WTC11 (cell line): ENCODE measurements around the gene LRRC8C. TPM values are rescaled to one million over a fixed set of nuclear protein-coding genes. Genes with fewer than 3 reads are reported as not detected.

Source experiments
- ATAC-seq: fragments of 200-7000 bp; cut with Tn5 transposase; 2 replicates; pipeline ENCODE4 v1.10.0; 2021; ENCODE audit warnings: mild to moderate bottlenecking, moderate library complexity
- CTCF ChIA-PET: fragments of 300-600 bp; sonication (Branson Sonifier 250); formaldehyde crosslinking; loops from one replicate; lab custom pipeline; 2021; ENCODE audit warnings: antibody characterized with exemption; lab: Charles Lee
- POLR2A ChIA-PET: fragments of 350-600 bp; sonication (Branson Sonifier 250); formaldehyde crosslinking; loops from one replicate; lab custom pipeline; 2021; ENCODE audit warnings: antibody characterized with exemption; lab: Charles Lee
- DNase-seq: peaks from one replicate; pipeline ENCODE4 v3.0.0; 2021; ENCODE audit warnings: low spot score
- H3K27ac Mint-ChIP-seq: 2 replicates; pipeline ENCODE4 v1.8.0; 2021; ENCODE audit warnings: mixed read lengths
- H3K27me3 Mint-ChIP-seq: 2 replicates; pipeline ENCODE4 v1.8.0; 2021; ENCODE audit warnings: low read depth, mild to moderate bottlenecking, moderate library complexity, mixed read lengths
- H3K36me3 Mint-ChIP-seq: 2 replicates; pipeline ENCODE4 v1.8.0; 2021; ENCODE audit warnings: mixed read lengths
- H3K4me1 Mint-ChIP-seq: 2 replicates; pipeline ENCODE4 v1.8.0; 2022; ENCODE audit warnings: mixed read lengths
- H3K4me3 Mint-ChIP-seq: 2 replicates; pipeline ENCODE4 v1.8.0; 2021; ENCODE audit warnings: mild to moderate bottlenecking, moderate library complexity, mixed read lengths
- H3K9me3 Mint-ChIP-seq: 2 replicates; pipeline ENCODE4 v1.8.0; 2021; ENCODE audit warnings: mixed read lengths
- CREB1 ChIP-seq: sonication (generic); formaldehyde crosslinking; IDR thresholded peaks from 2 replicates; pipeline ENCODE4 v1.8.0; 2023; ENCODE audit warnings: mild to moderate bottlenecking, missing genetic modification reagents
- ELF4 ChIP-seq: sonication (generic); formaldehyde crosslinking; IDR thresholded peaks from 2 replicates; pipeline ENCODE4 v1.8.1; 2022; ENCODE audit warnings: low read depth, mild to moderate bottlenecking, moderate library complexity, missing genetic modification reagents
- EMX1 ChIP-seq: fragments of 250-450 bp; sonication (Bioruptor Pico); IDR thresholded peaks from 2 replicates; pipeline ENCODE4 v1.8.0; 2021; ENCODE audit warnings: mild to moderate bottlenecking
- ESRRA ChIP-seq: sonication (generic); formaldehyde crosslinking; IDR thresholded peaks from 2 replicates; pipeline ENCODE4 v1.8.1; 2022; ENCODE audit warnings: mild to moderate bottlenecking, missing genetic modification reagents, borderline replicate concordance
- FOXJ3 ChIP-seq: sonication (generic); formaldehyde crosslinking; IDR thresholded peaks from 2 replicates; pipeline ENCODE4 v1.9.0; 2021; ENCODE audit warnings: missing genetic modification reagents, mild to moderate bottlenecking, borderline replicate concordance
- HMGA2 ChIP-seq: fragments of 250-450 bp; sonication (Bioruptor Pico); IDR thresholded peaks from 2 replicates; pipeline ENCODE4 v1.4.0; 2021; ENCODE audit warnings: mild to moderate bottlenecking, moderate library complexity
- IRF2 ChIP-seq: sonication (generic); formaldehyde crosslinking; IDR thresholded peaks from 2 replicates; pipeline ENCODE4 v1.8.0; 2022; ENCODE audit warnings: low read depth, missing genetic modification reagents, borderline replicate concordance
- JAZF1 ChIP-seq: fragments of 250-450 bp; sonication (Bioruptor Pico); IDR thresholded peaks from 2 replicates; pipeline ENCODE4 v1.9.0; 2021; ENCODE audit warnings: moderate library complexity, mild to moderate bottlenecking, inconsistent platforms
- NFYB ChIP-seq: sonication (generic); formaldehyde crosslinking; conservative IDR thresholded peaks from 2 replicates; pipeline ENCODE4 v1.8.0; 2022; ENCODE audit warnings: low read depth, missing genetic modification reagents
- PRRX2 ChIP-seq: fragments of 250-450 bp; sonication (Bioruptor Pico); IDR thresholded peaks from 2 replicates; pipeline ENCODE4 v1.8.0; 2021; ENCODE audit warnings: mild to moderate bottlenecking
- TCF7 ChIP-seq: sonication (generic); formaldehyde crosslinking; IDR thresholded peaks from 2 replicates; pipeline ENCODE4 v1.8.0; 2022; ENCODE audit warnings: mild to moderate bottlenecking, low read depth, missing genetic modification reagents, moderate library complexity
- ZBTB21 ChIP-seq: sonication (generic); formaldehyde crosslinking; IDR thresholded peaks from 2 replicates; pipeline ENCODE4 v1.8.1; 2023; ENCODE audit warnings: mild to moderate bottlenecking, missing genetic modification reagents, borderline replicate concordance
- ZNF219 ChIP-seq: sonication (generic); formaldehyde crosslinking; IDR thresholded peaks from 2 replicates; pipeline ENCODE4 v1.8.0; 2023; ENCODE audit warnings: missing genetic modification reagents, mild to moderate bottlenecking, borderline replicate concordance
- ZNF396 ChIP-seq: fragments of 250-450 bp; sonication (Bioruptor Pico); IDR thresholded peaks from 2 replicates; pipeline ENCODE4 v1.8.0; 2021; ENCODE audit warnings: mild to moderate bottlenecking, moderate library complexity, borderline replicate concordance
- ZNF416 ChIP-seq: fragments of 250-450 bp; sonication (Bioruptor Pico); IDR thresholded peaks from 2 replicates; pipeline ENCODE4 v1.9.0; 2021; ENCODE audit warnings: mild to moderate bottlenecking, inconsistent platforms
- total RNA-seq: library from RNA; stranded (reverse); gene quantifications from 3 replicates; pipeline ENCODE4 v1.2.3, GENCODE V29; 2021
- TF ChIP-seq, protein P1 (sequence below): fragments of 250-450 bp; sonication (Bioruptor Pico); IDR thresholded peaks from 2 replicates; pipeline ENCODE4 v1.9.0; 2021; ENCODE audit warnings: mild to moderate bottlenecking, borderline replicate concordance
- TF ChIP-seq, protein P2 (sequence below): sonication (generic); formaldehyde crosslinking; IDR thresholded peaks from 2 replicates; pipeline ENCODE4 v1.8.0; 2022; ENCODE audit warnings: mild to moderate bottlenecking, missing genetic modification reagents
- TF ChIP-seq, protein P3 (sequence below): sonication (generic); formaldehyde crosslinking; IDR thresholded peaks from 2 replicates; pipeline ENCODE4 v1.8.1; 2023; ENCODE audit warnings: mild to moderate bottlenecking, missing genetic modification reagents, moderate library complexity
- TF ChIP-seq, protein P4 (sequence below): fragments of 200-600 bp; IDR thresholded peaks from 2 replicates; pipeline ENCODE4 v1.8.0; 2022; ENCODE audit warnings: antibody characterized with exemption
- TF ChIP-seq, protein P5 (sequence below): fragments of 250-450 bp; sonication (Bioruptor Pico); conservative IDR thresholded peaks from 2 replicates; pipeline ENCODE4 v1.9.0; 2021; ENCODE audit warnings: mild to moderate bottlenecking
- TF ChIP-seq, protein P6 (sequence below): sonication (generic); formaldehyde crosslinking; IDR thresholded peaks from 2 replicates; pipeline ENCODE4 v1.8.1; 2023; ENCODE audit warnings: mild to moderate bottlenecking, missing genetic modification reagents
- TF ChIP-seq, protein P7 (sequence below): sonication (generic); formaldehyde crosslinking; IDR thresholded peaks from 2 replicates; pipeline ENCODE4 v1.8.0; 2022; ENCODE audit warnings: mild to moderate bottlenecking, missing genetic modification reagents

The LRRC8C gene
- total RNA-seq, 1 experiment from 2014 or later: 1.8 TPM

DNA sequence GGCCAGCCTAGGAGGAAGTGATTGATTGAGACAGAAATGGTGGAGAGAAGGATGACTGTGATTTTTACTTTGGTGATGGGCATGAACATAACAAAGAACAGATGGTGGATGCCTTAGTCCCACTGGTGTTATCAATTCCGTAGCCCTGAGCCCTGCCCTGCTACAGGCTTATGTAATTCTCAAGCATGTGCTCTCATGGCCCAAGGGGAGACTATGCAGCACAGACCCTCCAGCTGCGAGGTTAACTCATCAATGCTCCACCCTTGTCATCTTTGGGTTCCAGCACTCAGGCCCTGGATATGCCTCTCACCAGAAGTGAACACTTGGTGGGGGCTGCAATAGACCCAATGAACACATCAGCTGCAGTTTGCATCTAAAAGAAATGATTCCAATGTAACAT, 125.2 kb downstream of the LRRC8C start (continued):
- TF ChIP-seq, protein P1, sequence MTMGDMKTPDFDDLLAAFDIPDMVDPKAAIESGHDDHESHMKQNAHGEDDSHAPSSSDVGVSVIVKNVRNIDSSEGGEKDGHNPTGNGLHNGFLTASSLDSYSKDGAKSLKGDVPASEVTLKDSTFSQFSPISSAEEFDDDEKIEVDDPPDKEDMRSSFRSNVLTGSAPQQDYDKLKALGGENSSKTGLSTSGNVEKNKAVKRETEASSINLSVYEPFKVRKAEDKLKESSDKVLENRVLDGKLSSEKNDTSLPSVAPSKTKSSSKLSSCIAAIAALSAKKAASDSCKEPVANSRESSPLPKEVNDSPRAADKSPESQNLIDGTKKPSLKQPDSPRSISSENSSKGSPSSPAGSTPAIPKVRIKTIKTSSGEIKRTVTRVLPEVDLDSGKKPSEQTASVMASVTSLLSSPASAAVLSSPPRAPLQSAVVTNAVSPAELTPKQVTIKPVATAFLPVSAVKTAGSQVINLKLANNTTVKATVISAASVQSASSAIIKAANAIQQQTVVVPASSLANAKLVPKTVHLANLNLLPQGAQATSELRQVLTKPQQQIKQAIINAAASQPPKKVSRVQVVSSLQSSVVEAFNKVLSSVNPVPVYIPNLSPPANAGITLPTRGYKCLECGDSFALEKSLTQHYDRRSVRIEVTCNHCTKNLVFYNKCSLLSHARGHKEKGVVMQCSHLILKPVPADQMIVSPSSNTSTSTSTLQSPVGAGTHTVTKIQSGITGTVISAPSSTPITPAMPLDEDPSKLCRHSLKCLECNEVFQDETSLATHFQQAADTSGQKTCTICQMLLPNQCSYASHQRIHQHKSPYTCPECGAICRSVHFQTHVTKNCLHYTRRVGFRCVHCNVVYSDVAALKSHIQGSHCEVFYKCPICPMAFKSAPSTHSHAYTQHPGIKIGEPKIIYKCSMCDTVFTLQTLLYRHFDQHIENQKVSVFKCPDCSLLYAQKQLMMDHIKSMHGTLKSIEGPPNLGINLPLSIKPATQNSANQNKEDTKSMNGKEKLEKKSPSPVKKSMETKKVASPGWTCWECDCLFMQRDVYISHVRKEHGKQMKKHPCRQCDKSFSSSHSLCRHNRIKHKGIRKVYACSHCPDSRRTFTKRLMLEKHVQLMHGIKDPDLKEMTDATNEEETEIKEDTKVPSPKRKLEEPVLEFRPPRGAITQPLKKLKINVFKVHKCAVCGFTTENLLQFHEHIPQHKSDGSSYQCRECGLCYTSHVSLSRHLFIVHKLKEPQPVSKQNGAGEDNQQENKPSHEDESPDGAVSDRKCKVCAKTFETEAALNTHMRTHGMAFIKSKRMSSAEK (CRISPR knock-in tag): no peak
- TF ChIP-seq PRRX2 (CRISPR knock-in tag) (no peak), CREB1 (CRISPR knock-in tag) (no peak), ZNF219 (CRISPR knock-in tag) (no peak)

DNA sequence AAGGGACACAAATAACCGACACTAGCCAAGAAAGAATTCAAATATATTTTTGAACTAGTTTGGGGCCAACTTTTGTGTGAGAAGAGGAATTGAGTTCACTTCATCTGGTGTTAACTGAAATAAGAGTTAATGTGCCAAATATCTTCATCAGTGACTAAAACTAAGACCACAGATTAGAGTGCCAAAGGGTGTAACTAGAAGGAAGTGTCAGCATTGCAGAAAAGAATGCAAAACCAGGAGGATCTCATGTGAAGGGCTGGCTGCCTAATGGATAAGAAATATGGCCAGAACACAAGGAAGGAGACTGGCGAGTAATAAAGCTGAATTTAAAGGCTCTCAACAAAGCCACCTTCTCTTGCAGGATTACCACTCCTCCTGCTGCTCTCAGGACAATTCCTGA, 126.1 kb downstream of the LRRC8C start:
- CTCF ChIA-PET: no interaction called here
- no peak for TF ChIP-seq NFYB (CRISPR knock-in tag)
- TF ChIP-seq, protein P2, sequence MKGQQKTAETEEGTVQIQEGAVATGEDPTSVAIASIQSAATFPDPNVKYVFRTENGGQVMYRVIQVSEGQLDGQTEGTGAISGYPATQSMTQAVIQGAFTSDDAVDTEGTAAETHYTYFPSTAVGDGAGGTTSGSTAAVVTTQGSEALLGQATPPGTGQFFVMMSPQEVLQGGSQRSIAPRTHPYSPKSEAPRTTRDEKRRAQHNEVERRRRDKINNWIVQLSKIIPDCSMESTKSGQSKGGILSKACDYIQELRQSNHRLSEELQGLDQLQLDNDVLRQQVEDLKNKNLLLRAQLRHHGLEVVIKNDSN (CRISPR knock-in tag): no peak
- no peak for TF ChIP-seq ZNF396 (CRISPR knock-in tag)
- TF ChIP-seq FOXJ3: no peak
- TF ChIP-seq ZBTB21 (CRISPR knock-in tag): no peak
- no peak for TF ChIP-seq ESRRA (CRISPR knock-in tag)
- no peak for TF ChIP-seq EMX1
- TF ChIP-seq, protein P3, sequence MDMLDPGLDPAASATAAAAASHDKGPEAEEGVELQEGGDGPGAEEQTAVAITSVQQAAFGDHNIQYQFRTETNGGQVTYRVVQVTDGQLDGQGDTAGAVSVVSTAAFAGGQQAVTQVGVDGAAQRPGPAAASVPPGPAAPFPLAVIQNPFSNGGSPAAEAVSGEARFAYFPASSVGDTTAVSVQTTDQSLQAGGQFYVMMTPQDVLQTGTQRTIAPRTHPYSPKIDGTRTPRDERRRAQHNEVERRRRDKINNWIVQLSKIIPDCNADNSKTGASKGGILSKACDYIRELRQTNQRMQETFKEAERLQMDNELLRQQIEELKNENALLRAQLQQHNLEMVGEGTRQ: no peak
- TF ChIP-seq HMGA2: no peak
- TF ChIP-seq, protein P4, sequence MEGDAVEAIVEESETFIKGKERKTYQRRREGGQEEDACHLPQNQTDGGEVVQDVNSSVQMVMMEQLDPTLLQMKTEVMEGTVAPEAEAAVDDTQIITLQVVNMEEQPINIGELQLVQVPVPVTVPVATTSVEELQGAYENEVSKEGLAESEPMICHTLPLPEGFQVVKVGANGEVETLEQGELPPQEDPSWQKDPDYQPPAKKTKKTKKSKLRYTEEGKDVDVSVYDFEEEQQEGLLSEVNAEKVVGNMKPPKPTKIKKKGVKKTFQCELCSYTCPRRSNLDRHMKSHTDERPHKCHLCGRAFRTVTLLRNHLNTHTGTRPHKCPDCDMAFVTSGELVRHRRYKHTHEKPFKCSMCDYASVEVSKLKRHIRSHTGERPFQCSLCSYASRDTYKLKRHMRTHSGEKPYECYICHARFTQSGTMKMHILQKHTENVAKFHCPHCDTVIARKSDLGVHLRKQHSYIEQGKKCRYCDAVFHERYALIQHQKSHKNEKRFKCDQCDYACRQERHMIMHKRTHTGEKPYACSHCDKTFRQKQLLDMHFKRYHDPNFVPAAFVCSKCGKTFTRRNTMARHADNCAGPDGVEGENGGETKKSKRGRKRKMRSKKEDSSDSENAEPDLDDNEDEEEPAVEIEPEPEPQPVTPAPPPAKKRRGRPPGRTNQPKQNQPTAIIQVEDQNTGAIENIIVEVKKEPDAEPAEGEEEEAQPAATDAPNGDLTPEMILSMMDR: no peak
- no peak for TF ChIP-seq IRF2 (CRISPR knock-in tag)
- TF ChIP-seq, protein P5, sequence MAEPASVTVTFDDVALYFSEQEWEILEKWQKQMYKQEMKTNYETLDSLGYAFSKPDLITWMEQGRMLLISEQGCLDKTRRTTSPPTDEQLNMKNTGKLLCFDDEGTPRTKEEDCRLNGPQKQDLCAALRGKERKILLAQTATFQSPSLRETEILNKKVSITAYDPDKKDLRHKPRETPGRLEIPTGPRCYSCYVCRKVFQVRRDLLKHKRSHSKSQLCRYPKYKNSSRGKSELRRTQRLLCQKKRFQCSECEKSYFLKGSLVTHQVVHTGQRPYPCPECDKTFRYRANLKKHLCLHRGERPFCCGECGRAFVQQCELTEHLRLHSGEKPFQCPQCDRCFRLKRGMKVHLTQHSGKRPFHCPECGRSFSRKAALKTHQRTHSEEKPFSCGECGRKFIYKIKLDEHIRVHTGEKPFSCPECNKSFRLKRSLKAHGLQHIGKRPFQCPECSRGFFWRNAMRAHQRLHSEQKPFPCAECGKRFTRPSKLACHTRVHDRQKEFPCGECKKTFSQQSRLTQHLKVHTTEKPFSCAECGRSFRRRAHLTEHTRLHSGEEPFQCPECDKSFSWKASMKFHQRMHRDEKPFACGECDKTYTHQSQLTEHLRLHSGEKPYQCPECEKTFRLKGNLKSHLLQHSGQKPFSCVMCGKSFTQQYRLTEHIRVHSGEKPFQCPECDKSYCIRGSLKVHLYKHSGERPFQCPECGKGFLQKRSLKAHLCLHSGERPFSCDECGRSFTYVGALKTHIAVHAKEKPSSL (CRISPR knock-in tag): no peak
- no peak for TF ChIP-seq PRRX2 (CRISPR knock-in tag)
- TF ChIP-seq, protein P6, sequence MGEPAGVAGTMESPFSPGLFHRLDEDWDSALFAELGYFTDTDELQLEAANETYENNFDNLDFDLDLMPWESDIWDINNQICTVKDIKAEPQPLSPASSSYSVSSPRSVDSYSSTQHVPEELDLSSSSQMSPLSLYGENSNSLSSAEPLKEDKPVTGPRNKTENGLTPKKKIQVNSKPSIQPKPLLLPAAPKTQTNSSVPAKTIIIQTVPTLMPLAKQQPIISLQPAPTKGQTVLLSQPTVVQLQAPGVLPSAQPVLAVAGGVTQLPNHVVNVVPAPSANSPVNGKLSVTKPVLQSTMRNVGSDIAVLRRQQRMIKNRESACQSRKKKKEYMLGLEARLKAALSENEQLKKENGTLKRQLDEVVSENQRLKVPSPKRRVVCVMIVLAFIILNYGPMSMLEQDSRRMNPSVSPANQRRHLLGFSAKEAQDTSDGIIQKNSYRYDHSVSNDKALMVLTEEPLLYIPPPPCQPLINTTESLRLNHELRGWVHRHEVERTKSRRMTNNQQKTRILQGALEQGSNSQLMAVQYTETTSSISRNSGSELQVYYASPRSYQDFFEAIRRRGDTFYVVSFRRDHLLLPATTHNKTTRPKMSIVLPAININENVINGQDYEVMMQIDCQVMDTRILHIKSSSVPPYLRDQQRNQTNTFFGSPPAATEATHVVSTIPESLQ: no peak
- TF ChIP-seq, protein P7, sequence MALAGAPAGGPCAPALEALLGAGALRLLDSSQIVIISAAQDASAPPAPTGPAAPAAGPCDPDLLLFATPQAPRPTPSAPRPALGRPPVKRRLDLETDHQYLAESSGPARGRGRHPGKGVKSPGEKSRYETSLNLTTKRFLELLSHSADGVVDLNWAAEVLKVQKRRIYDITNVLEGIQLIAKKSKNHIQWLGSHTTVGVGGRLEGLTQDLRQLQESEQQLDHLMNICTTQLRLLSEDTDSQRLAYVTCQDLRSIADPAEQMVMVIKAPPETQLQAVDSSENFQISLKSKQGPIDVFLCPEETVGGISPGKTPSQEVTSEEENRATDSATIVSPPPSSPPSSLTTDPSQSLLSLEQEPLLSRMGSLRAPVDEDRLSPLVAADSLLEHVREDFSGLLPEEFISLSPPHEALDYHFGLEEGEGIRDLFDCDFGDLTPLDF: no peak
- TF ChIP-seq JAZF1 (CRISPR knock-in tag): no peak
- no peak for TF ChIP-seq ELF4 (CRISPR knock-in tag)
- no peak for TF ChIP-seq TCF7 (CRISPR knock-in tag)
- TF ChIP-seq ZNF219 (CRISPR knock-in tag): no peak
- no peak for TF ChIP-seq ZNF416
- Mint-ChIP-seq H3K4me3 (no peak overlapping the region), H3K4me1 (peaks cover 29% of the 10 kb centered on the region), H3K9me3 (no peaks in the 10 kb centered on the region), H3K27ac (no peak overlapping the region), H3K36me3 (no peaks in the 10 kb centered on the region), H3K27me3 (peaks cover 30% of the 10 kb centered on the region)
- no peak for ATAC-seq
- no peak for DNase-seq
- POLR2A ChIA-PET: no interaction called here
